Spinal cord (tissue), 10 donors: Measurements from ENCODE around the gene MCUB. TPM values are rescaled to one million over a fixed set of nuclear protein-coding genes. Genes with fewer than 3 reads are reported as not detected.

Source experiments
- DNase-seq, 6 donors: peaks; one replicate each; pipeline versions ENCODE4 v3.0.0 to v3.0.0-alpha.2; 2013 to 2015; ENCODE audit warnings: low spot score in 6 of 6, low read depth in 4 of 6
- H3K27ac ChIP-seq: one replicate; pipeline ENCODE4 v1.5.1; 2013; ENCODE audit warnings: low read depth, low read length, control low read depth
- H3K27me3 ChIP-seq: one replicate; pipeline ENCODE4 v1.6.1; 2013; ENCODE audit warnings: low read length; ENCODE audit not compliant: control insufficient read depth, insufficient read depth
- H3K36me3 ChIP-seq: one replicate; pipeline ENCODE4 v1.6.1; 2013; ENCODE audit warnings: low read length; ENCODE audit not compliant: control insufficient read depth, insufficient read depth
- H3K4me1 ChIP-seq: one replicate; pipeline ENCODE4 v1.6.1; 2013; ENCODE audit warnings: low read length; ENCODE audit not compliant: control insufficient read depth, insufficient read depth
- H3K4me3 ChIP-seq: one replicate; pipeline ENCODE4 v1.5.1; 2013; ENCODE audit warnings: low read depth, low read length, control low read depth
- H3K9me3 ChIP-seq: one replicate; pipeline ENCODE4 v1.6.1; 2013; ENCODE audit warnings: low read length; ENCODE audit not compliant: control insufficient read depth, insufficient read depth
- WGBS: methylation state at CpG from one replicate; pipeline ENCODE4 v1.1.5; 2013; ENCODE audit warnings: missing lambda C conversion rate; ENCODE audit not compliant: insufficient coverage; 5-methylcytosine and 5-hydroxymethylcytosine counted together
- polyA plus RNA-seq, 2 donors: library from polyadenylated mRNA; unstranded; fragments of 120-200 nt; gene quantifications; one replicate each; pipeline ENCODE4 v1.2.1, GENCODE V29; 2013; ENCODE audit not compliant: insufficient read length in 2 of 2
- total RNA-seq, 2 donors: library from RNA; depleted of rRNA in 1 of 2; stranded (reverse); fragments of 120-200 nt in 1 of 2; fragments of >200 nt in 1 of 2; gene quantifications; one replicate each; pipeline versions ENCODE4 v1.2.3 to v1.2.4, GENCODE V29; 2013 to 2014
- donor health status: healthy.

The MCUB gene
- total and polyA plus RNA-seq, 4 donors, result 9.4 to 21.7 (median 18.8) TPM

DNA sequence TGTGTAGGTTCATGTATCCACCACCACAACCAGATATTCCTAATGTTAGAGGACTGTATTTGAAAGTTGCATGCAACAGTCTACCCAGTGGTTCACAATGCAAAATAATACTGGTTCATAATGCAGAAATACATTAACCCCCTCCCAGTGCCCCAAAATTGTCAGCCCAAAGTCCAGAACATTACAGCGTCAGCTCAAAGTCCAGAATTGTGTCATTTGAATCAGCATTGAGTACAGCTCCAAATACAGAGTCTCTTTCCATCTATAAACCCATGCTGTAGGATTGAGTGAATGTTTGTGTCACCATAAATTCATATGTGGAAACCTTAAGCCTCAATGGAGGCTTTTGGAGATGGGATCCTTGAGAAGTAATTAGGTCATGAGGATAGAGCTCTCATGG, 54.0 kb downstream of the MCUB start:
- no peaks in the 10 kb centered on the region for H3K27me3 ChIP-seq
- H3K36me3 ChIP-seq, result no peaks in the 10 kb centered on the region
- peaks cover 2% of the 10 kb centered on the region for H3K9me3 ChIP-seq
- no peak for DNase-seq
- no peak overlapping the region for H3K27ac ChIP-seq
- WGBS, result no CpG with 5 or more reads among the region's 1 CpG
- no peaks in the 10 kb centered on the region for H3K4me1 ChIP-seq
- no peak overlapping the region for H3K4me3 ChIP-seq

DNA sequence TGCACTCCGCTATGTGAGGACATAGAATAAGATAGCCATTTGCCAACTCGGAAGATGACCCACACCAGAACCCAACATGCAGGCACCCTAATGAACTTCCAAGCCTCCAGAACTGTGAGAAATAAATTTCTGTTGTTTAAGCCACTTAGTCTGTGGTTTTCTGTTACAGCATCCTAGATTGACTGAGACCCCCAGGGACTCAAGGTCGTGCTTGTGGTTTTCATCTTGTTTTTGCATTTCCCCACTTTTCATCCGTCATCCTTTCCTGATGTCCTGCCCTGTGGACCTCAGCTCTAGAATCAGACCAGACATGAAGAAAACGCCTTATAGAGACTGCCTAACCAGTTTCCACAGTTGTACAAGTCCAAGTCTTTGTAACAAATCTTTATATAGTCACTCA, 54.4 kb downstream of the MCUB start:
- Histone ChIP-seq H3K27me3 (no peaks in the 10 kb centered on the region), H3K27ac (peak overlapping the region; percentile 15), H3K9me3 (peaks cover 2% of the 10 kb centered on the region), H3K4me1 (no peaks in the 10 kb centered on the region), H3K4me3 (no peak overlapping the region), H3K36me3 (no peaks in the 10 kb centered on the region)
- 88% methylated on average over 3 of the region's 5 CpGs for WGBS
- DNase-seq, result no peak

DNA sequence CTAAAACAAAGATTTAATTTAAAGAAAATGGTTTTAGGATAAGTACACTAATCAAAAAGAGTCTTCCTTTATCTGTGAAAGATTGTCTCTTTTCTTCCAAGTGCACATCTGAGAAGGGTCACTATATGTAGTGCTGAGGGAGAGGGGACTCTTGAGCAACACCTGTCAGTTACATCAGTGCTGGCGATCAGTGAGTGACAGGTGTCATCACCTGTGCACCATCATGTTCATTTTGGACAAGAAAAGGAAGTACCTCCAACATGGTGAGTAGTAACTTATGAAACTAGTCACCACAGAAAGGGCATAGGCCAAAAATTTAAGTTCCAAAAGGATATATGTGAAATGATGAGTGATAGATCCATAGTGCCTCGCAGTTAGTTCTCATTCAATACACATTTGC, 55.7 kb downstream of the MCUB start:
- Histone ChIP-seq H3K27me3 (no peaks in the 10 kb centered on the region), H3K36me3 (no peaks in the 10 kb centered on the region), H3K27ac (no peak overlapping the region), H3K4me1 (no peaks in the 10 kb centered on the region), H3K9me3 (no peaks in the 10 kb centered on the region), H3K4me3 (no peak overlapping the region)
- no CpG with 5 or more reads among the region's 2 CpGs for WGBS
- no peak for DNase-seq

DNA sequence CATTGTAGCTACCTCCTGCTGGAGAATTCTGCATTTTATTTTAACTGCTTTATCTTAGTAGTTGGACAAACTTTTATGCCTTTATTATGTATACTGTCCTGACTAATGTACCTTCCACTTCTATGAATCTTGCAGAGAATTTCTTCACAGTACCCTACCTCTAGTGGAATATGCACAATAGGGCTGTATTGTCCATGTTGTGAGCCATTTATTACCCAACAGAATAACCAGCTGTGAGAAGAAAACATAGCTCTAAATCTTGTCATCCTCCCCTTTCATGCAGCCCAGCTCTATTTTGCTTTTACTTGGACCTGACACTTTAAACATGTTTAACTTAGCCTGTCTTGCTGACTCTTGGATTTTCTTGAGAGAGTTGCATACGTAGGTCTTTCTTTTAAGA, 56.2 kb downstream of the MCUB start:
- Histone ChIP-seq H3K4me3 (no peak overlapping the region), H3K4me1 (no peaks in the 10 kb centered on the region), H3K27ac (no peak overlapping the region), H3K9me3 (no peaks in the 10 kb centered on the region), H3K27me3 (no peaks in the 10 kb centered on the region), H3K36me3 (no peaks in the 10 kb centered on the region)
- no CpG with 5 or more reads among the region's 1 CpG for WGBS
- DNase-seq, result peak in 3 of 6 donors; percentile 19 to 60 (median 54)

DNA sequence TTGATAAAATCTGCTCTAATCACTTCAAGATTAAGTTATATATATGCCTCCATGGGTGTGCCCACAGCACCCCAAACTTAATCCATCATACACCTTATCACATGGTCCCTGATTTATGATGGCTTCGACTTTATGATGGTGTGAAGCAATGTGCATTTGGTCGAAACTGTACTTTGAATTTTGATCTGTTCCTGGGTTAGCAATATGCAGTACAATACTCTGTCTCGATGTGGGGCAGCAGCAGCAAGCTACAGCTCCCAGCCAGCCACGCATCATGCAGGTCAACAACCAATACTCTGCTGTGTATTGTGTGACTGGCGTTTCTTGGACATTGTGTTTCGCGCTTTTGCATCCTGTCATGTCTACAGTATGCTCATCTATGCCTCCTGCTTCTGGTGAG, 62.6 kb downstream of the MCUB start:
- WGBS, result 82% methylated on average over 6 of the region's 7 CpGs
- Histone ChIP-seq H3K27ac (no peak overlapping the region), H3K4me1 (no peaks in the 10 kb centered on the region), H3K36me3 (no peaks in the 10 kb centered on the region), H3K27me3 (no peaks in the 10 kb centered on the region), H3K9me3 (no peaks in the 10 kb centered on the region), H3K4me3 (no peak overlapping the region)
- no peak for DNase-seq

- Histone ChIP-seq H3K9me3 (no peaks in the 10 kb centered on the region), H3K4me3 (no peak overlapping the region), H3K27ac (no peak overlapping the region), H3K4me1 (no peaks in the 10 kb centered on the region), H3K27me3 (no peaks in the 10 kb centered on the region), H3K36me3 (no peaks in the 10 kb centered on the region)
- WGBS, result 86% methylated on average over 2 of the region's 2 CpGs
- no peak for DNase-seq
Observed at GRCh38 chr4:109624536-109624935, 64.5 kb downstream of the MCUB start.

DNA sequence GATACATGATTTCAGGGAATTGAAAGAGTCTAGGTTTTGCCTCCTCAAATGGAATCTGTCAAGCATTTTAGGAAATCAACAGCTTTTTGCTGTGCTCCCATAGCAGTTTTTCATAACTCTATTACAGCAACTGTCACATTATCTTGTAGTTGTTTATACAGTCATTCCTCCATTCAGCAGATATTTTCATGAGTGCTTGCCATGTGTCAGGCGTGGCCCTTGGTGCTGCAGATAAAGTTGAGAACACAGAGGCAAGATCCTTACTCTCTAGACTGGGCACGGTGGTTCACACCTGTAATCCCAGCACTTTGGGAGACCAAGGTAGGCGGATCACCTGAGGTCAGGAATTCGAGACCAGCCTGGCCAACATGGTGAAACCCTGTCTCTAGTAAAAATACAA, 67.3 kb downstream of the MCUB start:
- 83% methylated on average over 1 of the region's 4 CpGs for WGBS
- H3K27ac ChIP-seq, result no peak overlapping the region
- H3K4me3 ChIP-seq, result no peak overlapping the region
- no peak for DNase-seq
- no peaks in the 10 kb centered on the region for H3K27me3 ChIP-seq
- no peaks in the 10 kb centered on the region for H3K9me3 ChIP-seq
- H3K36me3 ChIP-seq, result no peaks in the 10 kb centered on the region
- no peaks in the 10 kb centered on the region for H3K4me1 ChIP-seq

- Histone ChIP-seq H3K9me3 (no peaks in the 10 kb centered on the region), H3K4me3 (no peak overlapping the region), H3K27me3 (no peaks in the 10 kb centered on the region), H3K27ac (no peak overlapping the region), H3K4me1 (no peaks in the 10 kb centered on the region), H3K36me3 (no peaks in the 10 kb centered on the region)
- DNase-seq, result no peak
- WGBS, result no CpG with 5 or more reads among the region's 4 CpGs
Observed at GRCh38 chr4:109629775-109630174, 69.7 kb downstream of the MCUB start.

- Histone ChIP-seq H3K27ac (peak overlapping the region; percentile 6), H3K36me3 (no peaks in the 10 kb centered on the region), H3K4me3 (no peak overlapping the region), H3K27me3 (no peaks in the 10 kb centered on the region), H3K9me3 (no peaks in the 10 kb centered on the region), H3K4me1 (no peaks in the 10 kb centered on the region)
- WGBS, result 18% methylated on average over 2 of the region's 5 CpGs
- peak in 1 of 6 donors; percentile 61 for DNase-seq
Observed at GRCh38 chr4:109631532-109632108, 71.6 kb downstream of the MCUB start.

DNA sequence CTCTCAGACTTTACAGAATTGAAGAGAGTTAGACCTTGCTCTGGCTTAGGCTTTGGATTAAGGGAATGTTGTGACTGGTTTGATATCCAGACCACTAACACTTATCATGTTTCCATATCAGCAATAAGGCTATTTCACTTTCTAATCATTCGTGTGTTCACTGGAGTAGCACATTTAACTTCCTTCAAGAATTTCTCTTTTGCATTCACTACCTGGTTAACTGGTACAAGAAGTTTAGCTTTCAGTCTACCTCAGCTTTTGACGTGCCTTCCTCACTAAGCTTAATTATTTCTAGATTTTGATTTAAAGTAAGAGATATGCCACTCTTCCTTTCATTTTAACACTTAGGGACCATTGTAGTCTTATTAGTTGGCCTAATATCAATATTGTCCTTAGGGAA, 80.6 kb downstream of the MCUB start:
- WGBS, result 100% methylated on average over 1 of the region's 2 CpGs
- no peak for DNase-seq
- no peaks in the 10 kb centered on the region for H3K4me1 ChIP-seq

More for the DNA sequence above, 80.6 kb downstream of the MCUB start:
- Histone ChIP-seq H3K4me3 (no peak overlapping the region), H3K36me3 (no peaks in the 10 kb centered on the region), H3K27ac (no peak overlapping the region), H3K9me3 (no peaks in the 10 kb centered on the region), H3K27me3 (no peaks in the 10 kb centered on the region)
